Ovary (tissue), 9 donors: ENCODE data around the gene CPVL. TPM values are rescaled to one million over a fixed set of nuclear protein-coding genes. Genes with fewer than 3 reads are reported as not detected.

Experiments used
- DNase-seq, 5 donors: peaks; one replicate each; pipeline ENCODE4 v3.0.0-alpha.2; 2019 to 2020
- H3K27ac ChIP-seq, 2 donors: fragments of 200-600 bp; one replicate each; pipeline versions ENCODE4 v1.5.1 to v1.8.0; 2019 to 2022
- H3K27me3 ChIP-seq: fragments of 200-600 bp; one replicate; pipeline ENCODE4 v1.8.0; 2022
- H3K36me3 ChIP-seq: fragments of 200-600 bp; sonication (generic); one replicate; pipeline ENCODE4 v1.5.1; 2019
- H3K4me1 ChIP-seq: one replicate; pipeline ENCODE4 v1.8.1; 2013; ENCODE audit warnings: mild to moderate bottlenecking, moderate library complexity; ENCODE audit not compliant: insufficient read depth
- H3K4me3 ChIP-seq: fragments of 200-600 bp; sonication (generic); one replicate; pipeline ENCODE4 v1.5.1; 2017
- H3K9me3 ChIP-seq, 2 donors: fragments of 200-600 bp in 1 of 2; sonication (generic) in 1 of 2; one replicate each; pipeline versions ENCODE4 v1.5.1 to v1.8.1; 2013 to 2019; ENCODE audit warnings: mild to moderate bottlenecking in 1 of 2, moderate library complexity in 1 of 2
- CTCF ChIP-seq, 3 donors: fragments of 450-650 bp in 2 of 3; fragments of 200-600 bp in 1 of 3; IDR thresholded peaks; one replicate each; pipeline versions ENCODE4 v1.5.1 to v1.8.0; 2016 to 2022; ENCODE audit warnings: antibody characterized with exemption in 3 of 3, mild to moderate bottlenecking in 1 of 3
- EP300 ChIP-seq: sonication (generic); formaldehyde crosslinking; IDR thresholded peaks from one replicate; pipeline ENCODE4 v1.6.1; 2017; ENCODE audit warnings: antibody characterized with exemption
- POLR2A ChIP-seq: fragments of 450-650 bp; IDR thresholded peaks from one replicate; pipeline ENCODE4 v1.6.1; 2017; ENCODE audit warnings: antibody characterized with exemption, mild to moderate bottlenecking, moderate library complexity
- WGBS, 3 donors: extraction: QIAGEN DNeasy Blood & Tissue Kit in 1 of 3; methylation state at CpG; one replicate each; pipeline versions ENCODE4 v1.1.5 to v1.1.7; 2013 to 2017; 5-methylcytosine and 5-hydroxymethylcytosine counted together
- intact Hi-C, 4 donors: fragments of 100-400 bp; cut with DNase I; formaldehyde crosslinking; loops; one replicate each; pipeline versions ENCODE4 v1.11.0 to v1.15.1; 2022 to 2023
- polyA plus RNA-seq, 2 donors: library from polyadenylated mRNA; stranded (reverse); fragments of 200-250 nt in 1 of 2; fragments of 350-450 nt in 1 of 2; fragmentation: Illumina TruSeq in 1 of 2; extraction: RNeasy Lipid Tissue Mini Kit (QIAGEN cat#74804) in 1 of 2; gene quantifications; one replicate each; pipeline ENCODE4 v1.2.3, GENCODE V29; 2013 to 2014
- total RNA-seq, 7 donors: library from RNA; depleted of rRNA in 2 of 7; stranded (reverse); fragments of >200 nt in 2 of 7; fragmentation: NEBNext Ultra II Directional in 3 of 7; extraction: Animal tissue kit (Norgen Biotek cat#: 25700) in 3 of 7; gene quantifications; one replicate each; pipeline versions ENCODE4 v1.1.0 to v1.2.4, GENCODE V29; 2016 to 2023
- donor health status: DM: no; HTN: no; CAD: no; lungs with moderate emphysema.
- donor health status: DM: no; HTN: no; CAD: no.
- donor health status: Bipolar disorder and iron deficiency.
- donor health status: DM: yes; HTN: yes; CAD: no.
- donor health status: DM: no; HTN: no; CAD: no.
- donor health status: DM: yes; HTN: yes; CAD: no.

The CPVL gene
- total and polyA plus RNA-seq, 9 donors, result 10.6 to 88.9 (median 20.9) TPM

DNA sequence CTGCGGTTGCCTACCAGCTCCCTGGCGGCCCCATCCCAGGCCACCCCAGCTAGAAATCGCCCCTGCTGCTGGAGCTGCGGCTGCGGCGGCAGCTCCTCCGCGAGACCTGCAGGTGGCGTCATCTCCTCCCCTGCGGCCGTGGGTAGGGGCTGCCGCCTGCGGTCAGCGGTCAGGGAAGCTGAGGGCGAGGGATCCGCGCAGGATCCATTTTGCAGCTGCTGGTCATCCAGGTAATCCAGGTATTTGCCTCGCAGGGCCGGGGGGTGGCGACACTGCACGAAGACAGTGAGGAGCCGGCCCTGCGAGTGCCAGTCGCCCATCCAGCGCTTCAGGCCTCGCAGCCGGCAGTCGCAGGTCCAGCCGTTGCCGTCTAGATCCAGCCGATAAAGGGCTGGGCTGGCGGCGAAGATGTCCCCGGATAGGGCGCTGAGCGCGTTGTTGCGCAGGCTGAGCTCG is 189.7 kb downstream of the CPVL start:
- H3K9me3 ChIP-seq, result no peaks in the 10 kb centered on the region
- no peaks in the 10 kb centered on the region for H3K36me3 ChIP-seq
- DNase-seq, result peak; percentile 46 to 75 (median 66)
- no peaks in the 10 kb centered on the region for H3K27me3 ChIP-seq
- intact Hi-C loops, result loop anchor here in 2 of 4 donors (10.0 kb wide), 1 partner anchor 148 kb away; no protein-coding TSS in a partner anchor
- 1 to 3% (median 1%) methylated on average over 37 to 39 of the region's 39 CpGs for WGBS, 3 donors
- no peak overlapping the region for H3K27ac ChIP-seq
- peaks cover 14% of the 10 kb centered on the region for H3K4me1 ChIP-seq
- H3K4me3 ChIP-seq, result peak overlapping the region; percentile 48
- no peak for TF ChIP-seq POLR2A
- peak; percentile 16 to 67 (median 52) for TF ChIP-seq CTCF (IDR thresholded peaks at IDR 0.05)

- TF ChIP-seq CTCF (IDR thresholded peaks at IDR 0.05) (peak in 2 of 3 donors; percentile 30 to 52), EP300 (no peak)
- H3K36me3 ChIP-seq, result no peaks in the 10 kb centered on the region
- no peak overlapping the region for H3K27ac ChIP-seq
- peak overlapping the region; percentile 48 for H3K4me3 ChIP-seq
- intact Hi-C loops, result loop anchor here in 2 of 4 donors (10.0 kb wide), 1 partner anchor 149 kb away; no protein-coding TSS in a partner anchor
- H3K4me1 ChIP-seq, result peaks cover 14% of the 10 kb centered on the region
- DNase-seq, result peak; percentile 54 to 82 (median 76)
- WGBS, 3 donors, result 6 to 9% (median 8%) methylated on average over 54 to 104 of the region's 104 CpGs
- H3K9me3 ChIP-seq, result no peaks in the 10 kb centered on the region
- no peaks in the 10 kb centered on the region for H3K27me3 ChIP-seq
Observed at GRCh38 chr7:28955718-28956607, 190.4 kb downstream of the CPVL start.

DNA sequence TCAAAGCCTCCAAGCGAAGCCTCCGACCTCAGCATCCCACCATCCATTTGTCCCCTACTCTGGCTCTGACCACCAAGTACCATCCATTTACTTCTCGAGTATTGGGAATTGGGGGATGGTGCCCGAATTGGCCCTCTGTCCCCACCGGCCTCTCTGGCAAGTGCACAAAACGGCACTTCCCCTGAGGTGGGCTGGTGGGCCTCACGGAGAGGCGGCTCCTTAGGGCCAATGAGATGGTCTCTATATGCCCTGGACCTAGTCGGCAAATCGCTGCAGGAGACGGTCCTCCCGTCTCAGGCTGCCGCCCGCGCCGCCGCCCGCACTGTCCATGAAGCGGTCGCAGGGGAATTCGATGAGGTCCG is 191.0 kb downstream of the CPVL start:
- H3K9me3 ChIP-seq, result no peaks in the 10 kb centered on the region
- H3K27me3 ChIP-seq, result no peaks in the 10 kb centered on the region
- 59 to 72% (median 71%) methylated on average over 22 of the region's 22 CpGs for WGBS, 3 donors
- no peak overlapping the region for H3K27ac ChIP-seq
- no peaks in the 10 kb centered on the region for H3K36me3 ChIP-seq
- intact Hi-C loops, result loop anchor here in 2 of 4 donors (10.0 kb wide), 1 partner anchor 149 kb away; no protein-coding TSS in a partner anchor
- DNase-seq, result no peak
- H3K4me1 ChIP-seq, result peaks cover 14% of the 10 kb centered on the region
- TF ChIP-seq EP300 (no peak), POLR2A (no peak), CTCF (IDR thresholded peaks at IDR 0.05) (no peak)
- peak overlapping the region; percentile 48 for H3K4me3 ChIP-seq

- no peaks in the 10 kb centered on the region for H3K9me3 ChIP-seq
- no peak overlapping the region for H3K4me3 ChIP-seq
- no peak for DNase-seq
- intact Hi-C loops, result loop anchor here in 2 of 4 donors (10.0 kb wide), 1 partner anchor 150 kb away; no protein-coding TSS in a partner anchor
- 63 to 70% (median 65%) methylated on average over 5 of the region's 5 CpGs for WGBS, 3 donors
- no peak overlapping the region for H3K27ac ChIP-seq
- peaks cover 14% of the 10 kb centered on the region for H3K4me1 ChIP-seq
- H3K36me3 ChIP-seq, result no peaks in the 10 kb centered on the region
- H3K27me3 ChIP-seq, result no peaks in the 10 kb centered on the region
- TF ChIP-seq EP300 (no peak), CTCF (IDR thresholded peaks at IDR 0.05) (no peak)
Observed at GRCh38 chr7:28954946-28955345, 191.4 kb downstream of the CPVL start.
